ENCODE results near the gene STBD1.

DNA sequence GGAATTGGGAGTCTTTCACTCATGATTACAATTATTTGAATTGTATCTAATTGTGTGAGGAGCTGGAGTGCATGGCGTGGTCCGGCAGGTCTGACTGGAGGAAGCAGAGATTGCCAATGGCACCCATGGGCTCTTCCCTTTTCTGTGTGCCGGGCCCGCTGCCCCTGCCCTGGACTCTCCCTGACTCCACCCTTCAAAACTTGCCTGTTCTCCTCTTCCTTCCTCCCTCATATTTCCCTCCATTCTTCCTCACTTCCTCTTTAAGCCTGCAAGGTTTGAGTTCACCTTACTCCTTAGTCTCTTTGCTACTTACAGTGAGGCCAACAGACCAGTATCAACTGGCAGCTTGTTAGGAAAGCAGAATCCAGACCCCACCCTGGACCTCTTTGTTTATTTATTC is 6.5 kb upstream of the STBD1 start:
- TF ChIP-seq, protein P1, sequence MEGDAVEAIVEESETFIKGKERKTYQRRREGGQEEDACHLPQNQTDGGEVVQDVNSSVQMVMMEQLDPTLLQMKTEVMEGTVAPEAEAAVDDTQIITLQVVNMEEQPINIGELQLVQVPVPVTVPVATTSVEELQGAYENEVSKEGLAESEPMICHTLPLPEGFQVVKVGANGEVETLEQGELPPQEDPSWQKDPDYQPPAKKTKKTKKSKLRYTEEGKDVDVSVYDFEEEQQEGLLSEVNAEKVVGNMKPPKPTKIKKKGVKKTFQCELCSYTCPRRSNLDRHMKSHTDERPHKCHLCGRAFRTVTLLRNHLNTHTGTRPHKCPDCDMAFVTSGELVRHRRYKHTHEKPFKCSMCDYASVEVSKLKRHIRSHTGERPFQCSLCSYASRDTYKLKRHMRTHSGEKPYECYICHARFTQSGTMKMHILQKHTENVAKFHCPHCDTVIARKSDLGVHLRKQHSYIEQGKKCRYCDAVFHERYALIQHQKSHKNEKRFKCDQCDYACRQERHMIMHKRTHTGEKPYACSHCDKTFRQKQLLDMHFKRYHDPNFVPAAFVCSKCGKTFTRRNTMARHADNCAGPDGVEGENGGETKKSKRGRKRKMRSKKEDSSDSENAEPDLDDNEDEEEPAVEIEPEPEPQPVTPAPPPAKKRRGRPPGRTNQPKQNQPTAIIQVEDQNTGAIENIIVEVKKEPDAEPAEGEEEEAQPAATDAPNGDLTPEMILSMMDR (IDR thresholded peaks at IDR 0.05) = no peak
- TF ChIP-seq POLR2AphosphoS5 (IDR thresholded peaks at IDR 0.05) (no peak), POLR2A (IDR thresholded peaks at IDR 0.05) (no peak)
